ENCODE results near the gene CPNE2.
A peak's percentile ranks its signal among the peaks of the same experiment; 100 is the strongest.

DNA sequence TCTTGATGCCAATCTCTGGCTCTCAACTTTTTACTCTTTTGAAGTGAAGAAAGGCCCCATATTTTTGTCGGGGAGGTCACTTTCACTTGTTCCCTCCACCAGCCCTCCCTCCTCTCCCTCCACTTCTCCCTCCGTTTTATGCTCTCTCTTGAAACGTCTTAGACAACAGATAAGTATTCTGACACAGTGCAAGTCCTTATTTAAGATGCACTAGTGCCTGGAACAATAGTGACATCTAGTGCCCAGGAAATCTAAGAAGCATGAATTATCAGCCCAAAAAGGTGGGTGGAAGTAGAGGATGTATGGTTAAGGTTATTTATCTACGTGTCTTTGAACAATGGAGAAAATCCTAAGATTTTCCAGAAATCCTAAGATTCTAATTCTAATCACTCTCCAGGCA lies 75.6 kb downstream of the CPNE2 start:
- TF ChIP-seq, protein P1, sequence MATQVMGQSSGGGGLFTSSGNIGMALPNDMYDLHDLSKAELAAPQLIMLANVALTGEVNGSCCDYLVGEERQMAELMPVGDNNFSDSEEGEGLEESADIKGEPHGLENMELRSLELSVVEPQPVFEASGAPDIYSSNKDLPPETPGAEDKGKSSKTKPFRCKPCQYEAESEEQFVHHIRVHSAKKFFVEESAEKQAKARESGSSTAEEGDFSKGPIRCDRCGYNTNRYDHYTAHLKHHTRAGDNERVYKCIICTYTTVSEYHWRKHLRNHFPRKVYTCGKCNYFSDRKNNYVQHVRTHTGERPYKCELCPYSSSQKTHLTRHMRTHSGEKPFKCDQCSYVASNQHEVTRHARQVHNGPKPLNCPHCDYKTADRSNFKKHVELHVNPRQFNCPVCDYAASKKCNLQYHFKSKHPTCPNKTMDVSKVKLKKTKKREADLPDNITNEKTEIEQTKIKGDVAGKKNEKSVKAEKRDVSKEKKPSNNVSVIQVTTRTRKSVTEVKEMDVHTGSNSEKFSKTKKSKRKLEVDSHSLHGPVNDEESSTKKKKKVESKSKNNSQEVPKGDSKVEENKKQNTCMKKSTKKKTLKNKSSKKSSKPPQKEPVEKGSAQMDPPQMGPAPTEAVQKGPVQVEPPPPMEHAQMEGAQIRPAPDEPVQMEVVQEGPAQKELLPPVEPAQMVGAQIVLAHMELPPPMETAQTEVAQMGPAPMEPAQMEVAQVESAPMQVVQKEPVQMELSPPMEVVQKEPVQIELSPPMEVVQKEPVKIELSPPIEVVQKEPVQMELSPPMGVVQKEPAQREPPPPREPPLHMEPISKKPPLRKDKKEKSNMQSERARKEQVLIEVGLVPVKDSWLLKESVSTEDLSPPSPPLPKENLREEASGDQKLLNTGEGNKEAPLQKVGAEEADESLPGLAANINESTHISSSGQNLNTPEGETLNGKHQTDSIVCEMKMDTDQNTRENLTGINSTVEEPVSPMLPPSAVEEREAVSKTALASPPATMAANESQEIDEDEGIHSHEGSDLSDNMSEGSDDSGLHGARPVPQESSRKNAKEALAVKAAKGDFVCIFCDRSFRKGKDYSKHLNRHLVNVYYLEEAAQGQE (IDR thresholded peaks at IDR 0.05; ENCODE audit: insufficient read depth in 1 of 2, low read depth in 2 of 2, low read length in 1 of 2): no peak
- TF ChIP-seq CTCF (IDR thresholded peaks at IDR 0.05): peak; percentile 65
- no peak for TF ChIP-seq POLR2AphosphoS5 (IDR thresholded peaks at IDR 0.05; ENCODE audit: low read depth, low read length)
- no peak for TF ChIP-seq SIN3A (IDR thresholded peaks at IDR 0.05; ENCODE audit: borderline replicate concordance, insufficient read depth, low read depth, low read length)
- no peak for TF ChIP-seq TCF7L2 (IDR thresholded peaks at IDR 0.05; ENCODE audit: low read depth, low read length)
